K562 (cell line): ENCODE measurements around the gene ITGB5. TPM values are rescaled to one million over a fixed set of nuclear protein-coding genes. Genes with fewer than 3 reads are reported as not detected.
"Not testable (repeated sequence)": the region's sequence is repeated elsewhere in the genome, so short reads cannot be mapped to it uniquely, and the experiment has no call there.

Experiments used
- ATAC-seq: fragments of 200-7000 bp; cut with Tn5 transposase; 3 replicates; pipeline ENCODE4 v1.9.1; 2020; ENCODE audit warnings: moderate library complexity
- BruUV-seq: library from RNA; stranded (reverse); fragments of 400-500 nt; replicated peaks from 2 replicates; lab custom pipeline; 2021; lab: Mats Ljungman, UMichigan
- CTCF ChIA-PET: fragments of 300-600 bp; formaldehyde crosslinking; extraction: SDS; loops from one replicate; lab custom pipeline; 2021; ENCODE audit warnings: low intra/inter-chr PET ratio; lab: Yijun Ruan, JAX
- POLR2A ChIA-PET: fragments of 300-600, 350-650 bp; sonication (Branson Sonifier 250); formaldehyde crosslinking; extraction: SDS; loops from one replicate; lab custom pipeline; 2021; ENCODE audit warnings: antibody characterized with exemption, inconsistent platforms; lab: Yijun Ruan, JAX
- DNase-seq, 4 experiments: peaks; one replicate each; pipeline versions ENCODE4 v3.0.0 to v3.0.0-alpha.2; 2011 to 2018; ENCODE audit warnings: low spot score in 3 of 4, mixed read lengths in 3 of 4; ENCODE audit errors: extremely low read depth in 1 of 4
- FAIRE-seq: peaks from 2 replicates; lab custom pipeline; 2011; peaks lifted over from hg19 to GRCh38; lab: Jason Lieb, UNC
- H2AFZ ChIP-seq: 2 replicates; pipeline ENCODE4 v1.6.0; 2011; ENCODE audit warnings: low read depth, low read length, control low read depth, inconsistent platforms
- H3K27ac ChIP-seq: fragments of 200-600 bp; 3 replicates; pipeline ENCODE4 v1.8.0; 2011; ENCODE audit warnings: low read depth, mild to moderate bottlenecking, control low read depth, inconsistent platforms, low read length, moderate library complexity, mixed read lengths; ENCODE audit errors: extremely low read depth
- H3K27me3 ChIP-seq, 2 experiments: fragments of 300-600 bp in 1 of 2; 2 replicates in 1 of 2; 3 replicates in 1 of 2; pipeline versions ENCODE4 v1.6.0 to v1.8.0; 2011; ENCODE audit warnings: inconsistent platforms in 2 of 2, low read length in 2 of 2, mild to moderate bottlenecking in 1 of 2, mixed read lengths in 1 of 2, moderate library complexity in 1 of 2; ENCODE audit not compliant: control insufficient read depth in 2 of 2, insufficient read depth in 2 of 2
- H3K36me3 ChIP-seq: fragments of 300-600 bp; 3 replicates; pipeline ENCODE4 v1.8.0; 2011; ENCODE audit warnings: mild to moderate bottlenecking, low read length, inconsistent platforms; ENCODE audit not compliant: control insufficient read depth, insufficient read depth
- H3K4me1 ChIP-seq, 2 experiments: fragments of 200-600 bp in 1 of 2; replicated peaks in 1 of 2; 2 replicates in 1 of 2; 3 replicates in 1 of 2; pipeline versions ENCODE4 v1.5.1 to v1.8.0; 2011; ENCODE audit warnings: inconsistent platforms in 2 of 2, low read length in 2 of 2, mild to moderate bottlenecking in 1 of 2, mixed read lengths in 1 of 2, moderate library complexity in 1 of 2; ENCODE audit not compliant: control insufficient read depth in 2 of 2, insufficient read depth in 2 of 2
- H3K4me2 ChIP-seq: 2 replicates; pipeline ENCODE4 v1.6.1; 2011; ENCODE audit warnings: low read length, control low read depth, inconsistent platforms, mixed read lengths; ENCODE audit not compliant: insufficient read depth
- H3K4me3 ChIP-seq: fragments of 200-600 bp; sonication (generic), shearing (Covaris generic); 2 replicates; pipeline ENCODE4 v1.5.1; 2016; ENCODE audit warnings: control low read depth, inconsistent platforms
- H3K79me2 ChIP-seq: fragments of 200-600 bp; 3 replicates; pipeline ENCODE4 v1.8.0; 2011; ENCODE audit warnings: low read length, inconsistent platforms; ENCODE audit not compliant: control insufficient read depth, insufficient read depth
- H3K9ac ChIP-seq, 2 experiments: 2 replicates each; pipeline versions ENCODE4 v1.6.0 to v1.6.1; 2011; ENCODE audit warnings: low read depth in 2 of 2, low read length in 2 of 2, control low read depth in 1 of 2, inconsistent platforms in 1 of 2, mild to moderate bottlenecking in 1 of 2, mixed read lengths in 1 of 2; ENCODE audit not compliant: insufficient read depth in 1 of 2
- H3K9me1 ChIP-seq: one replicate; pipeline ENCODE4 v1.6.0; 2011; ENCODE audit warnings: inconsistent platforms, mild to moderate bottlenecking, low read length, moderate library complexity; ENCODE audit not compliant: control insufficient read depth, insufficient read depth
- H3K9me3 ChIP-seq: replicated peaks from 2 replicates; pipeline ENCODE4 v1.5.1; 2011; ENCODE audit warnings: low read depth, low read length, inconsistent platforms; ENCODE audit not compliant: control insufficient read depth, insufficient read depth
- H4K20me1 ChIP-seq: replicated peaks from 2 replicates; pipeline ENCODE4 v1.6.1; 2011; ENCODE audit warnings: low read length, inconsistent platforms, mixed read lengths; ENCODE audit not compliant: control insufficient read depth, insufficient read depth
- GATA2 ChIP-seq: sonication (generic); formaldehyde crosslinking; IDR thresholded peaks from 2 replicates; pipeline ENCODE4 v1.4.0; 2020; ENCODE audit warnings: mild to moderate bottlenecking, missing genetic modification reagents
- ZNF77 ChIP-seq: fragments of 250-450 bp; sonication (Bioruptor Pico); IDR thresholded peaks from 2 replicates; pipeline ENCODE4 v1.5.0; 2020
- WGBS: fragments of 100-300 bp; shearing (Covaris generic); methylation state at CpG from one replicate; pipeline ENCODE4 v1.1.6; 2016; ENCODE audit warnings: low coverage, mixed read lengths; ENCODE audit not compliant: insufficient coverage; ENCODE audit errors: missing lambda C conversion rate; 5-methylcytosine and 5-hydroxymethylcytosine counted together
- in situ Hi-C: fragments of 300-500 bp; cut with MboI; formaldehyde crosslinking; loops from 4 replicates; pipeline ENCODE4 v1.15.0; 2018; ENCODE audit warnings: inconsistent platforms, mixed read lengths
- intact Hi-C: fragments of 100-400 bp; cut with micrococcal nuclease; formaldehyde crosslinking; loops from 2 replicates; pipeline ENCODE4 v1.14.2; 2022
- polyA plus RNA-seq, 8 experiments: library from polyadenylated mRNA; depleted of rRNA in 4 of 8; stranded (reverse) in 5 of 8; unstranded in 3 of 8; fragments of >200 nt; fragmentation: Nextera tagmentation in 2 of 8; fragmentation: Illumina TruSeq in 1 of 8; extraction: Ambion mirVana in 2 of 8; extraction: Trizol in 1 of 8; gene quantifications; 2 replicates each; pipeline versions ENCODE4 v1.2.1 to v1.2.3, GENCODE V29; 2011 to 2014; ENCODE audit warnings: inconsistent platforms in 1 of 8, missing spikeins in 1 of 8
- total RNA-seq, 7 experiments: library from RNA; depleted of rRNA in 6 of 7; stranded (reverse); fragments of >200 nt in 6 of 7; fragmentation: Illumina TruSeq in 2 of 7; extraction: Trizol in 2 of 7; gene quantifications; 2 replicates each; pipeline versions ENCODE4 v1.2.1 to v1.2.3, GENCODE V29; 2011 to 2021; ENCODE audit warnings: low replicate concordance in 1 of 7

The ITGB5 gene
- total and polyA plus RNA-seq, 9 of the 15 experiments (the other 6 are each of a cell fraction or from before 2014, with no cell fraction given), result 1.7 to 46.8 (median 9.9) TPM

DNA sequence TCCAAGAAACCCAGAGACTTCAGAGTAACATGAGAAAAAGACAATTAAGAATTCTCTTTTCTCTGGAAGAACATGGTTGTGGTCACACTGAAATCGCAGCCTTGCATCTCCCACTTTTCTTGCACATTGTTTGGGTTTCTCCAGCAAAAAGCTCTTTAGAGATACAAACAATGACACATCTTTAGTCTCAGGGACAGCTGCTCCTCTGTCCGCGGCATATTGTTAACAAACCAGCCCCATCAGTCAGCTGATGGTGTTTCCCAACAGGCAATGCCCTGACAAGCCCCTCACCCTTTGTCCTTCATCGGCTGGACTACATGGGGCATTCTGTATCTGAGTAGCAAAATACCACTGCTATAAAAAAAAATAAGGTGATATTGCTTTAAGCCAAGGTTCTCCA is 103.5 kb downstream of the ITGB5 start:
- no peak for ATAC-seq
- Histone ChIP-seq H3K27ac (no peak overlapping the region), H4K20me1 (peaks cover 8% of the 10 kb centered on the region; the same call in 1 of the 2 replicates), H3K9me1 (no peaks in the 10 kb centered on the region), H3K36me3 (no peaks in the 10 kb centered on the region), H3K4me3 (no peak overlapping the region), H3K4me1 (no peaks in the 10 kb centered on the region; a peak in 1 of 5 replicates), H2AFZ (no peak overlapping the region), H3K9me3 (no peaks in the 10 kb centered on the region), H3K27me3 (no peaks in the 10 kb centered on the region; a peak in 1 of 5 replicates), H3K79me2 (no peaks in the 10 kb centered on the region), H3K9ac (no peak overlapping the region), H3K4me2 (no peak overlapping the region)
- no peak for DNase-seq
- in situ Hi-C loops (no loop called here), intact Hi-C loops (no loop called here)
- CTCF ChIA-PET, result no interaction called here
- 40% methylated on average over 4 of the region's 4 CpGs for WGBS
- POLR2A ChIA-PET, result no interaction called here
- BruUV-seq, result no TSS peak
- TF ChIP-seq ZNF77 (CRISPR knock-in tag) (no peak), GATA2 (CRISPR knock-in tag) (no peak)
- no peak for FAIRE-seq

DNA sequence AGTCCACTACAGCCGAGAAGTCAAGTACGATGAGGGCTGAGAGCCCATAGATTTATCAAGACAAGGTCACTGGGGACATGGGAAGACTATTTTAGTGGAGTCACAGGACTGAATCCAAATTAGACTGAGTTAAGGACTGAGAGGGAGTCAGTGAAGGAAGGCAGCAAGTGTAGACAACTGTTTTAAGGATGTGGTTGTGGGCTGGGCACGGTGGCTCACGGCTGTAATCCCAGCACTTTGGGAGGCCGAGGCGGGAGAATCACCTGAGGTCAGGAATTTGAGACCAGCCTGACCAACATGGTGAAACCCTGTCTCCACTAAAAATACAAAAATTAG is 104.8 kb downstream of the ITGB5 start:
- POLR2A ChIA-PET, H3K4me1 ChIP-seq, H4K20me1 ChIP-seq, H3K27ac ChIP-seq, BruUV-seq, H3K36me3 ChIP-seq, ATAC-seq, intact Hi-C loops, DNase-seq, H2AFZ ChIP-seq, H3K79me2 ChIP-seq, H3K4me3 ChIP-seq, H3K27me3 ChIP-seq, CTCF ChIA-PET, FAIRE-seq, H3K9me3 ChIP-seq, in situ Hi-C loops, H3K4me2 ChIP-seq, H3K9me1 ChIP-seq, H3K9ac ChIP-seq: not testable (repeated sequence)
- WGBS, result 76% methylated on average over 6 of the region's 6 CpGs
